G401 (cell line): ENCODE results near the gene ENDOD1. TPM values are rescaled to one million over a fixed set of nuclear protein-coding genes. Genes with fewer than 3 reads are reported as not detected.
A peak's percentile ranks its signal among the peaks of the same experiment; 100 is the strongest.
"Not testable (repeated sequence)": the region's sequence is repeated elsewhere in the genome, so short reads cannot be mapped to it uniquely, and the experiment has no call there.

Experiments used
- DNase-seq: peaks from one replicate; pipeline ENCODE4 v3.0.0-alpha.2; 2015; ENCODE audit warnings: low spot score
- in situ Hi-C: cut with HindIII; loops from 2 replicates; pipeline ENCODE4 v1.10.0; 2016; ENCODE audit warnings: low sequenced_read_pairs, mixed read lengths
- total RNA-seq: library from RNA; depleted of rRNA; stranded (reverse); fragments of >200 nt; shearing (Covaris generic); gene quantifications from 2 replicates; pipeline ENCODE4 v1.2.3, GENCODE V29; 2014; rRNA removed

The ENDOD1 gene, protein sequence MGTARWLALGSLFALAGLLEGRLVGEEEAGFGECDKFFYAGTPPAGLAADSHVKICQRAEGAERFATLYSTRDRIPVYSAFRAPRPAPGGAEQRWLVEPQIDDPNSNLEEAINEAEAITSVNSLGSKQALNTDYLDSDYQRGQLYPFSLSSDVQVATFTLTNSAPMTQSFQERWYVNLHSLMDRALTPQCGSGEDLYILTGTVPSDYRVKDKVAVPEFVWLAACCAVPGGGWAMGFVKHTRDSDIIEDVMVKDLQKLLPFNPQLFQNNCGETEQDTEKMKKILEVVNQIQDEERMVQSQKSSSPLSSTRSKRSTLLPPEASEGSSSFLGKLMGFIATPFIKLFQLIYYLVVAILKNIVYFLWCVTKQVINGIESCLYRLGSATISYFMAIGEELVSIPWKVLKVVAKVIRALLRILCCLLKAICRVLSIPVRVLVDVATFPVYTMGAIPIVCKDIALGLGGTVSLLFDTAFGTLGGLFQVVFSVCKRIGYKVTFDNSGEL
- 0.64 and 1.2 TPM in 2 replicates for total RNA-seq

DNA sequence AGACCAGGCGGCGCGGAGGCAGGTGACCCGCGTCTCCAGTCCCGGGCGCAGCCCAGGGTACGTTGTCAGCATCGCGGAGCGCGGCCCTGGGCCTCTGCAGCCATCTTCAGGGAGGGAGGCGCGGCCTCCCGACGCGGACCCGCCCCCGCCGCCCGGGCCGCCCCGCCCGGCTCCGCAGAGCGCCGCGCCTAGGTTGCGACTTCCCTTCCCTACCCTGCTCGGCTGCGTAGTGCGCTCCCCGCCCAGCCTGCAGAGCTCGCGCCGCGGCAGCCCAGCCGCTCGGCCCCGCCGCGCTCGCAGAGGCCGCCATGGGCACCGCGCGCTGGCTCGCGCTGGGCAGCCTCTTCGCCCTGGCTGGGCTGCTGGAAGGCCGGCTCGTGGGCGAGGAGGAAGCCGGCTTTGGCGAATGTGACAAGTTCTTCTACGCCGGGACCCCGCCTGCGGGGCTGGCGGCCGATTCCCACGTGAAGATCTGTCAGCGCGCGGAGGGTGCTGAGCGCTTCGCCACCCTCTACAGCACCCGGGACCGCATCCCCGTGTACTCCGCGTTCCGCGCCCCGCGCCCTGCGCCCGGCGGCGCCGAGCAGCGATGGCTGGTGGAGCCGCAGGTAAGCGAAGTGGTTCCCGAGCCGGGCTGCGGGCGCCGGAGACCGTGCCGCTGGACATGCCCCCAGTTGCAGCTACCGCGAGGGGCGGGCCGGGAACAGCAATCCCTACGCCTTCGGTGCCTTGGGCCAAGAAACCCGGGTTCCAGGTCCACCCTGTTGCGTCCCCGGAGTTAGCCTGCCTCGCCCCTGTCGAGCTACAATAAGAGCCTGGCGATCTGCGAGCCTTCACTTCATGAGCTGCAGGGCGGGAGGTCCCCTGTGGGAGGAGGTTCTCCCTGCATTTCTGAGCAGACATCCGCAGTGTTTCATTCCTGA is at the start of gene ENDOD1:
TSS of gene ENDOD1 (plus strand) at position 227 of the 923 bp plus-strand sequence. CDS start at position 309, 82 bp downstream.
- DNase-seq = peak; percentile 84
- in situ Hi-C loops = no loop called here

DNA sequence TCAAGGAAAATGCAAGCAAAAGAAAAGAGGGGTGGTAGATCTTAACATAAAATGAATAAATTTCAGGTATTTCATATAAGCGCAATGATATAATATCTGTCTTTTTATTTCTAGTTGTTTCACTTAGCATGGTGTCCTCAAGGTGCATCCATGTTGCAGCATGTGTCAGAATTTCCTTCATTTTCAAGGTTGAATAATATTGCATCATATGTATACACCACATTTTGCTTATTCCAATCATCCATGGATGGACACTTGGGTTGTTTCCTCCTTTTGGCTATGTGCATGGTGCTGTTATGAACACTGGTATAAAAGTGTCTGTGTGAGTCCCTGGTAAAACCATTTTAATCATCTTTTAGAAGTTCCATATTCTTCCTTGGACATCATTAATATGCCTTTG is 47.4 kb upstream of the ENDOD1 start:
- no peak for DNase-seq
- in situ Hi-C loops = no loop called here

DNA sequence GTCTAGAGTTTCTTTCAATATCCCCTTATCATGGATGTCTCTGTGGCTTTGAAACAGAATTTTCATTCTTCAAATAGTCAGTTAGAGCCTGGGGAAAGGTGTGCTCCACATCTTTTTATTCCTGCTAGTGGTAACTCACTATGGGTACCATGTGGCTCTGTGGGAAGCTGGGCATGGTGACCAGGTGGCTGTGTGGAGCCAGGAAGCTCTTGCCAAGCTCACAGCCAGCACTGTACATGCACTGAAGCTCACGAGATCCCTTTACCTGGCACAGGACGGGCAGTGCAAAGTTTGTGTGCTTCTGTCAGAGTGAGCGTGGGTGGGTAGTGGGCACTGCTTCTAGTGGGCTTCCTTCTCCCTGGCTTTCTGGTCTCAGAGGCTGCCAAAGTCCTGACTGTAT is 46.7 kb upstream of the ENDOD1 start:
- in situ Hi-C loops = no loop called here
- no peak for DNase-seq

DNA sequence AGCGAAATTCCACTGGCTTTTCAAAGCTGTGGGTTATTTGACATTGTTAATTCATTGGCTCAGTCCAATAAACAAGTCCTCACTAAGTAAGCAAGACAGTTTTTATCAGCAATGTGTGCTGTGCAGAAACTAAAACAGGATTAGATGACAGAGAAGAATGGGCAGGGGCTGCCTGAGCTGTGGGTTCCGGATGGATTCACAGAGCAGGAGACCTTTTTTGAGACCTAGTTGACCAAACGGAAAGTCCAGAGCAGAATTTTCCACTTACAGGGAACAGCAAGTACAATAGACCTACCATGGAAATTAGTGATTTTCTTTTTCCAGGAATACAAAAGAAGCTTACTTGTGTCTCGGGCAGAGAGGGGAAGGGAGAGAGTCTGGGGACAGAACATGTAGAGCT is 45.6 kb upstream of the ENDOD1 start:
- in situ Hi-C loops = no loop called here
- no peak for DNase-seq

DNA sequence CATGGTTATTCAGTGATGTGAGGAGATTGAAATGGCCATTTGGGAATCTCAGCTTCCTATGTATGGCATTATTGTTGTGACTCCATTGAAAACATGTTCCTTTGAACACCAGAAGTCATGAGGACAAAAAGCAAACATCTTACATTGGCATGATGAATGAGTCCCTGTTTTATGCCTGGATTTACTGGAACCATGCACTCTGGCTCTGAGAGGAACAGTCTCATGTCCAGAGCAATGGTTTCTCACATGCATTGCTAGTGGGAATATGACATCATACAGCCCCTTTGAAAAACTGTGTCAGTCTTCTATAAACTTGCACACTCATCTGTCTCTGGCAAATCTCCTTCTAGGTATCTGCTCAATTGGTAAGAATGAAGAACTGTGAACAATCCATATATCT is 43.8 kb upstream of the ENDOD1 start:
- in situ Hi-C loops = no loop called here
- no peak for DNase-seq

DNA sequence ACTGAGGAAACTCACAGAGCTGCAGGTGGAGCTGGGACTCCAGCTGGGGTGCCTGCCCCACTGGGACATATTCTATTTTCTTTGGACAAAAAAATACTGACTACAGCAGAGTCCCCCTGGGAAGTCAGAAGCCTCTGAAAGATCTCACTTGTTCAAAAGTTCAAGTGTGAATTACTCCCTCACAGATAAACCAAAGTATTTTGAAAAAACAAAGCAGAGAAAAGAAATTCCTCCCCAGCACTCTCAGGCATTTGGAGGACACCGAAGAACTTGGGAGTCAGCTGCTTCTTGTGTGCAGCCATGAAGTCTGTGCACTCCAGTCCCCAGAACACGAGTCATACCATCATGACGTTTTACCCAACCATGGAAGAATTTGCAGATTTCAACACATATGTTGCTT is 40.5 kb upstream of the ENDOD1 start, which contains the start of gene KDM4F:
TSS of gene KDM4F (plus strand) at position 301 of the 400 bp plus-strand sequence.
- DNase-seq, in situ Hi-C loops: not testable (repeated sequence)

DNA sequence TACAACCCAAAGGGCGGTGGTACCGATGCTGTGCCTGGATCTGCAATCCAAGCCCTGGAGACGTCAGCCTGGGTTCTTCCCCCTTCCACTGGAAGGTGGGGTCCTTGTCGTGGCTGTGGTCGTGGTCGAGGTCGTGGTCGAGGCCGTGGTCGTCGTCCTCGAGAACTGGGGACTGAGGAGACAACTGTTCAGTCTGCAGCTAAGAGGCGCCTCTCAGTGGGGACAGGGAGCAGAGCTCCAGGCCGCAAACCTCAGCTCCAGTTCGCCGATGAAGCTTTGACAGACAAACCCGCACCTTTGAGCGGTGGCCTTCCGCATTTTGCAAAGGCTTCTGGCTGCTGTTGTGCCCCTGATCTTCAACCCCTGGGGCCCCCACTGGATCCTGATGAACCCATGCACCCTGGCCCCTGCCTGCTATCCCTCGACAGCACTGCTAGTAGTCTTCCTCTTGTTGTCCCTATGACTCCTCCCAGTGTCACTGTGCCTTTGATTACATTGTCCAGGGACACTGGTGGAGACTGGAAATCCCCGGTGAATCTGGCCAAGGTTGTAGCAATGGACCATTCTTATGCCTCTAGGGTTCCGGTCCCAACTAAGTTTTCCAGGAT is 38.9 kb upstream of the ENDOD1 start:
- in situ Hi-C loops = no loop called here

DNA sequence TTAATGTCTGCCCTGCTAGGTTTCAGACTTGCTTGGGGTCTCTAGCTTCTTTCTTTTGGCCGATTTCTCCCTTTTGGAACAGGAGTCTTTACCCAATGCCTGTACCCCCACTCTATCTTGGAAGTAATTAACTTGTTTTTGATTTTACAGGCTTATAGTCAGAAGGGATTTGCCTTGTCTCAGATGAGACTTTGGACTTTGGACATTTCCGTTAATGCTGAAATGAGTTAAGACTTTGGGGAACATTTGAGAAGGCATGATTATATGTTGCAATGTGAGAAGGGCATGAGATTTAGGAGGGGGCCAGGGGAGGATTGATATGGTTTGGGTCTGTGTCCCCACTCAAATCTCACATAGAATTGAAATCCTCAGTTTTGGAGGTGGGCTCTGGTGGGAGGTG is 35.3 kb upstream of the ENDOD1 start:
- no peak for DNase-seq
- in situ Hi-C loops = no loop called here

More for the DNA sequence above, 38.9 kb upstream of the ENDOD1 start:
- no peak for DNase-seq

DNA sequence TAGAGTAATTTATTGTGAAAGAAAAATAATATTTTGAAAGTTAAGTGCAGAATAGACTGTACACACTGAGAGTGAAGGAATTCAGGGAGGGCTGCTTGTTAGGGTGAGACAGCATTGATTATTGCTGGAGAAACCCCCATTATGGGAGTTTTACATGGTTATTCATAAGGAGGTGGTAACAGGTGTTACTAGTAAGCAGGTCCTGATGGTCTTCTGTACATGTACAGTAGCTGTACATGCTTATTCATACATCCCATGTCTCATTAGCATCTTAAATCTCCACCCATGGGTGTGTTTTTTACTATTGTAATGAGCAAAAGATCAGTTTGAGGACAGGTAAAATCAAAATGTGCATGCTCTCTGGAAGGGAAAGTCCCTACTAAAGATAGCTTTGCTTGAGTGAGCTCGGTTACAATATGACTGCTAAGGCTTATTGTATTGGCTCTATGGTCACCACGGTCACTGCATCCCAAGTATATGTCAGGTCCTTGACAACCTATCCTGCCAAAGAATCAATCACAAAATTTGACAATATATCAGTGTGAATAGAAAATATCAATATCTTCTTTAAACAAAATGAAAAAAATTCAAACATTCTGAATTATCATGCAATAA is 34.3 kb upstream of the ENDOD1 start:
- in situ Hi-C loops = no loop called here
- DNase-seq = no peak

DNA sequence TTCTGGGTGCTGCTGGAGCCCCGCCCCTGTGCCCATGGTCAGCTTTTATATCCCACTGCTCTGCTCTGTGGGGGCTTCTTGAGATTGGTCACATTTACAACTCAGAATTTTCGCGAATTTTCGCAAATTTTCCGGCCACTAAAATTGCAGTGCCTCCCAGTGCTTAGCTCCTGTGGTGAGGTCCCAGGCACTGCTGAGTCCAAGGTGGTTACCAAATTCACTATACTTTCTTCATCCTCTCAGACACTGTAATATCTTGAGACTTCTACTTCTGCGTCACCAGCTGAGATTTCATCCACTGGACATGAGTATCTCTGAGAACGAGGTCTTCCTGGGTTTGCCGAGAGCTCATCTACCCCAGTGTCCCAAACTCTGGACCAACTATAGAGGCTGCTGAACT is 31.7 kb upstream of the ENDOD1 start:
- in situ Hi-C loops = no loop called here
- DNase-seq = no peak

DNA sequence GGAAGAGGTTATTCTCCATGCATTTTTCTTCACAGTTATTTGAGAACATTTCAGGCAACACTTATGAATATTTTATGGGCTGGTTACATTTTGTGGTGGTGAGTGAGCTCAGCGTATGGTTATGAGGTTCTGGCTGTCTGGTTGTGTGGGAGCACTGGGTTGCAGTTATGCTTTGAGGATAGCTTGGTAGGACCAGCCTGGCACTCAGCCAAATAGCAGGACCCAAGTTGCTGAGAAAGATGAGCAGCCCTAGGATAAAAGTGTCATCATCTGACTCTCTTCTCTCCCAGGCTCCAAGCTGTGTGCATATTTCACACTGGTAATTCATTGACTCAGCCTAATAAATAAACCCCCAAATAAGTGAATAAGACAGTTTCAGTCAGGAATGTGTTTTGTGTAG is 31.0 kb upstream of the ENDOD1 start:
- no peak for DNase-seq
- in situ Hi-C loops = no loop called here

DNA sequence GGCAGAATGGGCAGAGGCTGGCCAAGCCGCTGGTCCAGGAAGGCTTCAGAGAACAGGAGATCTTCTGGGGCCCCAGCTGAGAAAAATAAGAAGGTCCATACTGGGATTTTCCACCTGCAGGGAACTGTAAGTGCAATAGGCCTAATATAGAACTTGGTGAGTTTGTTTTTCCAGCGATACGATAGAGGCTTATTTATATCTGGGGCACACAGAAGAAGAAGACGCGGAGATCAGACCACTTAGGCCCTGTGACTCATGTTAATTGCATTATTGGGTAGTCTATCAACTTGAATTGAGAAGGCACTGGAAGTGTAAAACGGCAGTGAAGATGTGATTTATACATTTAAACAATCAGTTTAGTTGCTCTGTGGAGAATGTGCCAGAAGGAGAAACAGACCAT is 30.6 kb upstream of the ENDOD1 start:
- DNase-seq = no peak
- in situ Hi-C loops = no loop called here

DNA sequence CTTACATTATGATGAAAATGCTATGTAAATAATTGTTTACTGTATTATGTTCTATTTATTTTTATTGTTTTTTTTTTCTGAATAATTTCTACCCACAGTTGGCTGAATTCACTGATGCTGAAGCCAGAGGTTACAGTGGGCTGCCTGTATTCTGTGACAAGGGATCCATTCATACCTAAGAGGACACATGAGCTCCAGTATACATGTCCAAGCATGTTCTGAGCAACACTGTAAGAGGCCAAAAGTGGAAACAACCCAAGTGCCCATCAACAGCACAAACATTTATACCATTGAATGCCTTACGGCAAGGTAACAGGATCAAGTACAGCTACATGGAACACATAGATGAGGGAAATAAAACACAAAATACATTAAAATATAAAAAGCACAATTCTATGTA is 24.3 kb upstream of the ENDOD1 start:
- DNase-seq = no peak
- in situ Hi-C loops = no loop called here

DNA sequence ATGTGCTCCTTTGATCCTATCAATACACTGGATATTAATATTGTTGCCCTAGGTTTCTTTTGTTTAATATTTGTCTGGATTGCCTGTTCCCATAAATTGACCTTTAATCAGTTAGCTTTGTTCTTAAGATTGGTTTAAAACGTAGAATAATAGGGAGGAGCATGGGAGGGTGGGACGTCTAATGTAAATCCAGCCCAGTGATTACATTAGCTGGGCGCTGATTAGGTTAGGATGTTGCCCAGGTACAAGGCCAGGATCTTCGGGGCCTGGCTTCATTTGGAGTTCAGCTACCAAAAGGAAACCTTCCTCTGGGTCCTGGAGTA is 23.0 kb upstream of the ENDOD1 start, which contains the start of gene SRSF8:
TSS of gene SRSF8 (plus strand) at position 204 of the 323 bp plus-strand sequence. CDS start 308 bp downstream, outside the sequence.
- no peak for DNase-seq
- in situ Hi-C loops = no loop called here

DNA sequence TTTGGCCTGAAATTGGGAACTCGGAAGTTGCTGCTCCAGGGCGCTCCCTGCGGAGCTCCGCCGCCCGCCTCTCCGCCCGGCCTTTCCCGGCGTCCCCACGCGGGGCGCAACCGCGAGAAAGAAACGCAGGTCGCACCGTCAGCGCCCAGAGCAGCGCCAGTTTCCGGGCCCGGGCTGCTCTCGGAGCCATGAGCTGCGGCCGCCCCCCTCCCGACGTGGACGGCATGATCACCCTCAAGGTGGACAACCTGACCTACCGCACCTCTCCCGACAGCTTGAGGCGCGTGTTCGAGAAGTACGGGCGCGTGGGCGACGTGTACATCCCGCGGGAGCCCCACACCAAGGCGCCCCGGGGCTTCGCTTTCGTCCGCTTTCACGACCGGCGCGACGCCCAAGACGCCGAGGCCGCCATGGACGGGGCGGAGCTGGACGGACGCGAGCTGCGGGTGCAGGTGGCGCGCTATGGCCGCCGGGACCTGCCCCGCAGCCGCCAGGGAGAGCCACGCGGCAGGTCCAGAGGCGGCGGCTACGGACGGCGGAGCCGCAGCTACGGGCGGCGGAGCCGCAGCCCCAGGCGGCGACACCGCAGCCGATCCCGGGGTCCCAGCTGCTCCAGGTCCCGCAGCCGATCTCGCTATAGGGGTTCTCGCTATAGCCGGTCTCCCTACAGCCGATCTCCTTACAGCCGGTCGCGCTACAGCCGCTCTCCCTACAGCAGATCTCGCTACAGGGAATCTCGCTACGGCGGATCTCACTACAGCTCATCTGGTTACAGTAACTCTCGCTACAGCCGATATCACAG is 22.4 kb upstream of the ENDOD1 start:
- DNase-seq = peak; percentile 76

DNA sequence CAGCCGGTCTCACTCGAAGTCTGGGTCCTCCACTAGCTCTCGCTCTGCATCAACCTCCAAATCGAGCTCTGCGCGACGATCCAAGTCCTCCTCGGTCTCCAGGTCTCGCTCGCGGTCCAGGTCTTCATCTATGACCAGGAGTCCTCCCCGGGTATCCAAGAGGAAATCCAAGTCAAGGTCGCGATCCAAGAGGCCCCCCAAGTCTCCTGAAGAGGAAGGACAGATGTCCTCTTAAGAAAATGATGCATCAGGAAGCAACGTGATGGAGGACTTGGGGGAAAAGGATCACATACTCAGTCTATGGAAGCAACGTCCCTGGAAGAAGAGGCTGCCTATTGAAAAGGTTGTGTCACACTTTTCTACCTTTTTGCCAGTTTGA is 21.8 kb upstream of the ENDOD1 start:
- no peak for DNase-seq
- in situ Hi-C loops = no loop called here

More for the DNA sequence above, 22.4 kb upstream of the ENDOD1 start:
- in situ Hi-C loops = no loop called here

DNA sequence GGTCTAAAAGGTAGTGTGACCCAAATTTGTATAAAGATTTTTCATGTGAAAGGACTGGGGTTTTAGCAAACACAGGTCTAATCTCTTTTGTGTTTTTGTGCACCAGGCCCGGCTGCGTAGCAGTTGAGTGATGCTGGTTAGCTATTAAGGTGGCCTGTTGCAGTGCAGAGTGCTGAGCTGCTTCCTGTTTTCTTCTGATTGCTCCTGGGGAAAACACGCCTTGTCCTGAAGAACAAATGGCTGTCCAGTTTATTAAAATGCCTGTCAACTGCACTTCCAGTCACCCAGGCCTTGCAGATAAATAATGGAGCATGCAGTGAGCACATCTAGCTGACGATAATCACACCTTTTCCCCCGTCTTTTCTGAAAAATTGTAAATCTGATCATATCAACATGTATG is 21.1 kb upstream of the ENDOD1 start:
- in situ Hi-C loops = no loop called here
- peak; percentile 97 for DNase-seq

DNA sequence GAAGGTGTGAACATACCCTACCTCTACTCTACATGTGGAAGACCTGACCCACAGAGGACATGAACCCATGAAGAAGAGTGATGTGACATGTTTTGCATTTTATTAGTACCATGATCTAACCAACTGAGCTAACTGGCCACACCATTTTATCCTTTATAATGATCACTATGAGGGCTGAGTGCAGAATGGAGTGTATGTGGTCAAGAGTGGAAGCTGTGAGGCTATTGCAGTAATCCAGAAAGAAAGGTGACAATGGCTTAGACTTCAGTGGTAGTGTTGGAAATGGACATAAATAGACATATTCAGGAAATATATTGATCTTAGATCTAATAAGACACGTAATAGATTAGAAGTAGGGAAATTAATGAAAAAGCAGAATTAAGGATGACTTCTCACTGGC is 19.2 kb upstream of the ENDOD1 start:
- no peak for DNase-seq
- in situ Hi-C loops = no loop called here
